Right lobe of liver (tissue), 6 donors: ENCODE measurements around the gene DHX38. TPM values are rescaled to one million over a fixed set of nuclear protein-coding genes. Genes with fewer than 3 reads are reported as not detected.

Experiments
- ATAC-seq, 4 donors: fragments of 200-7000 bp; cut with Tn5 transposase; one replicate each; pipeline ENCODE4 v1.9.1; 2020; ENCODE audit warnings: mild to moderate bottlenecking in 4 of 4, moderate library complexity in 4 of 4
- DNase-seq, 3 donors: peaks; one replicate each; pipeline ENCODE4 v3.0.0-alpha.2; 2020
- H3K27ac ChIP-seq, 3 donors: fragments of 200-600 bp; one replicate each; pipeline ENCODE4 v1.8.0; 2022
- H3K27me3 ChIP-seq, 2 donors: fragments of 200-600 bp; one replicate each; pipeline ENCODE4 v1.8.0; 2022
- H3K36me3 ChIP-seq, 4 donors: fragments of 200-600 bp; sonication (generic) in 1 of 4; one replicate each; pipeline versions ENCODE4 v1.5.1 to v1.8.0; 2017 to 2022; ENCODE audit warnings: control low read depth in 1 of 4
- H3K4me1 ChIP-seq, 4 donors: fragments of 200-600 bp; sonication (generic) in 1 of 4; one replicate each; pipeline versions ENCODE4 v1.5.1 to v1.8.0; 2017 to 2022; ENCODE audit warnings: control low read depth in 1 of 4
- H3K4me3 ChIP-seq, 3 donors: fragments of 200-600 bp; one replicate each; pipeline ENCODE4 v1.8.0; 2022
- H3K9me3 ChIP-seq, 4 donors: fragments of 200-600 bp; sonication (generic) in 1 of 4; one replicate each; pipeline versions ENCODE4 v1.5.1 to v1.8.0; 2017 to 2022; ENCODE audit warnings: control low read depth in 1 of 4
- POLR2A ChIP-seq: fragments of 450-650 bp; IDR thresholded peaks from one replicate; pipeline ENCODE4 v1.6.1; 2017; ENCODE audit warnings: antibody characterized with exemption, mild to moderate bottlenecking
- WGBS: methylation state at CpG from one replicate; pipeline ENCODE4 v1.1.6; 2018; ENCODE audit warnings: low coverage, low lambda C conversion rate; ENCODE audit not compliant: insufficient coverage; ENCODE audit errors: missing lambda C conversion rate; 5-methylcytosine and 5-hydroxymethylcytosine counted together
- intact Hi-C, 2 donors: fragments of 100-400 bp; cut with DNase I; formaldehyde crosslinking; loops; one replicate each; pipeline versions ENCODE4 v1.11.2 to v1.14.1; 2022
- total RNA-seq, 6 experiments: library from RNA; depleted of rRNA in 2 of 6; stranded (reverse); fragments of >200 nt in 2 of 6; fragmentation: NEBNext Ultra II Directional in 3 of 6; extraction: Animal tissue kit (Norgen Biotek cat#: 25700) in 3 of 6; gene quantifications; one replicate each; pipeline versions ENCODE4 v1.1.0 to v1.2.4, GENCODE V29; 2016 to 2023
- TF ChIP-seq, protein P1 (sequence below), 4 donors: fragments of 200-600 bp in 3 of 4; fragments of 450-650 bp in 1 of 4; IDR thresholded peaks; one replicate each; pipeline versions ENCODE4 v1.5.1 to v1.8.0; 2016 to 2022; ENCODE audit warnings: antibody characterized with exemption in 4 of 4, mild to moderate bottlenecking in 2 of 4
- donor health status: DM: no; HTN: yes; CAD: no.
- donor health status: DM: no; HTN: no; CAD: no.
- donor health status: DM: no; HTN: no; CAD: no.
- donor health status: DM: no; HTN: yes; CAD: no.
- donor health status: DM: no; HTN: yes; CAD: no.

DHX38 gene
- total RNA-seq, 6 experiments from 2014 or later = 22.2 to 29.8 (median 23.3) TPM

DNA sequence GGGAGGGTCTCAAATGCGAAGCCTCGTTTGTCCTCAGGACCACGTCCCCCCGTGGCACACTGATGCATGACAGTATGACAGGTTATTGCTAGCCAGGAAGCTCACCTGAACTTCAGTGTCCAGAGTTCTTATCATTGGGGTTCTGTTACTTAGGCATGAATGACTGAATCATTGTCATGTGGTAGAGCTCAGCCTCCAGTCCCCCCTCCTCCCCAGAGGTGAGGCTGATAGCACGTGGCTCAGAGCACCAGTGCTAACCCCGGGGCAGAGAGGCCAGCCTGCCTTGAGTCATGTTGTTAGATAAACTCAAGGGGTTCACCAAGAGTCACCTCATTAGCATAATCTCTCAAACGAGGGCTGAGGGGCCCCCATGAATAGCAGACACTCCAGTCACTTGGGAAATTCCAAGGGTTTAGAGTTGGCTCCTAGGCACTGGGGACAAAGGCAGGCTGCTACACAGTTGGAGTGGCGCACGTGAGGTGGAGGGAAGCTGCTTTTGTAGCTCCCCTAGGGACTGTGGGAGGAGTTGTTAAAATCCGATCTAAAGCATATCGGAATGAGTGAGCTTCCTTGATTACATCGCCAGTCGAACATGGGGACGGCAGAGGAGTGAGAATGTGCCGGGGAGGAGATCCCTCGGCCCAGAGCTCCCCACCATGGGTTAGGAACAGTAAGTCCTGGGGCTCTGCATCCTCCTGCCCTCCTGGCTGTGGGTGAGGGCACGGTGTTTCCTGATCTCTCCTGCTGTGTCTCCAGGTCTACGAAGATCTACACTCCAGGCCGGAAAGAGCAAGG is 18.2 kb downstream of the DHX38 start:
- TF ChIP-seq, protein P1, sequence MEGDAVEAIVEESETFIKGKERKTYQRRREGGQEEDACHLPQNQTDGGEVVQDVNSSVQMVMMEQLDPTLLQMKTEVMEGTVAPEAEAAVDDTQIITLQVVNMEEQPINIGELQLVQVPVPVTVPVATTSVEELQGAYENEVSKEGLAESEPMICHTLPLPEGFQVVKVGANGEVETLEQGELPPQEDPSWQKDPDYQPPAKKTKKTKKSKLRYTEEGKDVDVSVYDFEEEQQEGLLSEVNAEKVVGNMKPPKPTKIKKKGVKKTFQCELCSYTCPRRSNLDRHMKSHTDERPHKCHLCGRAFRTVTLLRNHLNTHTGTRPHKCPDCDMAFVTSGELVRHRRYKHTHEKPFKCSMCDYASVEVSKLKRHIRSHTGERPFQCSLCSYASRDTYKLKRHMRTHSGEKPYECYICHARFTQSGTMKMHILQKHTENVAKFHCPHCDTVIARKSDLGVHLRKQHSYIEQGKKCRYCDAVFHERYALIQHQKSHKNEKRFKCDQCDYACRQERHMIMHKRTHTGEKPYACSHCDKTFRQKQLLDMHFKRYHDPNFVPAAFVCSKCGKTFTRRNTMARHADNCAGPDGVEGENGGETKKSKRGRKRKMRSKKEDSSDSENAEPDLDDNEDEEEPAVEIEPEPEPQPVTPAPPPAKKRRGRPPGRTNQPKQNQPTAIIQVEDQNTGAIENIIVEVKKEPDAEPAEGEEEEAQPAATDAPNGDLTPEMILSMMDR (IDR thresholded peaks at IDR 0.05) = no peak
- no peak for TF ChIP-seq POLR2A
- H3K36me3 ChIP-seq = peaks cover 0 to 60% (median 40%) of the 10 kb centered on the region in 4 donors
- DNase-seq = no peak

DNA sequence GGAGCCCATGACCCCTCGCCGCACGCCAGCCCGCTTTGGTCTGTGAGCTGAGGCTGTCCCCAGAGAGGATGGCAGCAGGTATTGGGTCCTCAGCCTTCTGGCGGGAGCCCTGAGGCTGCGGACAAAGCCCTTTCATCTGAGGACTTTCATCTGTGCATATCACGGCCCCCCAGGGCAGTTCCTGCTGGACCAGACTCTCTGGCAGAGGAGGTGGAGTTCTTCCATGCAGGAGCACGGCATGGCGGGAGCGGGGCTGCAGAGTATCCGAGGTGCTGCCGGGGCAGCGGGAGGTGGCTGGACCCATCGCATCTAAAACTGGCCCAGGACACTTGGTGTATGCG is 18.8 kb downstream of the DHX38 start:
- intact Hi-C loops = no loop called here

More for the DNA sequence above, 18.2 kb downstream of the DHX38 start:
- H3K27me3 ChIP-seq = no peaks in the 10 kb centered on the region
- no peak overlapping the region for H3K4me3 ChIP-seq
- no peaks in the 10 kb centered on the region for H3K9me3 ChIP-seq
- WGBS = 76% methylated on average over 6 of the region's 19 CpGs
- no peak for ATAC-seq
- intact Hi-C loops = no loop called here
- H3K27ac ChIP-seq = no peak overlapping the region
- no peaks in the 10 kb centered on the region for H3K4me1 ChIP-seq

GRCh38 chr16:72112906-72113615 is 19.4 kb downstream of the DHX38 start:
- H3K9me3 ChIP-seq = no peaks in the 10 kb centered on the region
- intact Hi-C loops = no loop called here
- peaks cover 0 to 48% (median 31%) of the 10 kb centered on the region in 4 donors for H3K36me3 ChIP-seq
- H3K4me1 ChIP-seq = no peaks in the 10 kb centered on the region
- DNase-seq (no peak), ATAC-seq (peak in 2 of 4 donors; percentile 26 to 38)
- no peak overlapping the region for H3K27ac ChIP-seq
- H3K4me3 ChIP-seq = no peak overlapping the region
- TF ChIP-seq POLR2A = no peak
- TF ChIP-seq, protein P1 (IDR thresholded peaks at IDR 0.05) = no peak
- WGBS = 59% methylated on average over 2 of the region's 7 CpGs
- H3K27me3 ChIP-seq = no peaks in the 10 kb centered on the region

More for the DNA sequence above, 18.8 kb downstream of the DHX38 start:
- Histone ChIP-seq H3K4me3 (no peak overlapping the region), H3K27ac (no peak overlapping the region), H3K36me3 (peaks cover 0 to 55% (median 37%) of the 10 kb centered on the region in 4 donors), H3K27me3 (no peaks in the 10 kb centered on the region), H3K4me1 (no peaks in the 10 kb centered on the region), H3K9me3 (no peaks in the 10 kb centered on the region)
- ATAC-seq (peak in 1 of 4 donors; percentile 10), DNase-seq (no peak)
- no peak for TF ChIP-seq POLR2A
- TF ChIP-seq, protein P1 (IDR thresholded peaks at IDR 0.05) = no peak
- WGBS = 97% methylated on average over 5 of the region's 15 CpGs

GRCh38 chr16:72113616-72113945 is 19.9 kb downstream of the DHX38 start:
- Histone ChIP-seq H3K9me3 (no peaks in the 10 kb centered on the region), H3K36me3 (peaks cover 0 to 43% (median 26%) of the 10 kb centered on the region in 4 donors), H3K4me3 (no peak overlapping the region), H3K27ac (no peak overlapping the region), H3K27me3 (no peaks in the 10 kb centered on the region), H3K4me1 (no peaks in the 10 kb centered on the region)
- TF ChIP-seq POLR2A = no peak
- TF ChIP-seq, protein P1 (IDR thresholded peaks at IDR 0.05) = no peak
- intact Hi-C loops = no loop called here
- DNase-seq (no peak), ATAC-seq (no peak)
